NCI-H82 treated with DMSO at 0.1 percent for 48 hours (cell line): Measurements from ENCODE around the gene TENT5C.
"Not testable (repeated sequence)": the region's sequence is repeated elsewhere in the genome, so short reads cannot be mapped to it uniquely, and the experiment has no call there.

Source experiments
- DNase-seq: peaks from one replicate; lab custom pipeline; 2025; ENCODE audit not compliant: unreplicated experiment; lab: John Stamatoyannopoulos, UW

Gene TENT5C

DNA sequence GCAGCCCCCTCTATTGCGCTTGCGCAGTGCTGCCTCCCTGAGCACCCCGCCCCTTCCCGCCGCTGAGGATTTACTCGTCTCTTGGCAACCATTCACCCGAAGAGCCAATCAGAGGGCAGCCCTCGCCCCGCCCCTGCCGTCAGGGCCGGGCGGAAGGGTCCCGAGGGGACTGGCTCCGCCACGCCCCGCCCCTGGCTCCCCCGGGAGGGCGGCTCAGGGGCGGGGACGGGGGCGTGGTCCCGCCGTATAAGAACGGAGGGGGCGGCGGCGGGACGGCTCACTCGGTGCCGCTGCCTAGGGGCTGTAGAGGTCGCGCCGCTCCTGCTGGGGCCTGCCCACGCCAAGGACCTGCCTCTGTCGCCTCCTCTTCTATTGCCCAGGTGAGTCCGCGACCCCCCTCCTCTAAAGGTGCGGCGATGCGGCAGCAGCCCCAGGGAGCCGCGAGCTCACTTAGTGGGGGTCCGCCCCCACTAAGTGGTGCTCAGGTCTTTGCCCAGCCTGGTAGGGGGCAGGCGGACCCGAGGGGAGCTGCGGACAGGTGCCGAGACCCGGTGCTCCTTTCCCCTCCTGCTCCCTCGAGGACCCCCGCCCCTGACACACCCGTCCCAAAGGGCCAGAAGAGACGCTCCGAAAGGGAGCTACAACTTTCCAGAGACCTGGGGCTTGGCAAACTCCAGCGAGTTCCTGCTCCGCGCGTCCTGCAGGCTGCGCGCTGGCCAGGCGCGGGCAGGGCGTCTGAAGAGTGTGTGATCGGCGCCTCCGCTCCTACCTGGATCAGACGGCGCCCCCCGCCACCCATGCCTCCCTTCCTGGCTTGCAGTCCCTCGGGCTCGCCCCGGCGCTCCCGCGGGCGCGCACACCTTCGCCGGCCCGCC, at the start of gene TENT5C:
Gene TENT5C, plus strand, starts transcription at position 275 of the 875 bp plus-strand sequence. CDS start 16,821 bp downstream, outside the sequence.
- DNase-seq = peak; percentile 96

DNA sequence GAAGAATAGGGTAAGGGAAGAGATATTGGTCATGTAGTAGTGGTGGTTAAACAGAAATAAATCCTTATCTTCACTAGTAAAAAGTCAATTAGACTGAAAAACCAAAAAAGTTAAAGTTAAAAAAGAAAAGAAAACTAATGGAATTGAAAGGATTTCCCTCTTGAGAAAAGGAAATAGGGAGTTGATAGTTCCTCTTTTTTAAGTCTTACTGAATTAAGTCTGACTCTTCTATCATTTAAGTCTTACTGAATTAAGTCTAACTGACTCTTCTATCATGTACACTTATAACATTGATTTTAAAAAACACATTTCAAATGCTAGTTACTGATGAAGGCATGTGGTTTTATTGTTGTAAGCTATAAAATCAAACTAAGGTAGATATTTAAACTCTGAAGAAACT, 49.5 kb upstream of the TENT5C start:
- DNase-seq = no peak

DNA sequence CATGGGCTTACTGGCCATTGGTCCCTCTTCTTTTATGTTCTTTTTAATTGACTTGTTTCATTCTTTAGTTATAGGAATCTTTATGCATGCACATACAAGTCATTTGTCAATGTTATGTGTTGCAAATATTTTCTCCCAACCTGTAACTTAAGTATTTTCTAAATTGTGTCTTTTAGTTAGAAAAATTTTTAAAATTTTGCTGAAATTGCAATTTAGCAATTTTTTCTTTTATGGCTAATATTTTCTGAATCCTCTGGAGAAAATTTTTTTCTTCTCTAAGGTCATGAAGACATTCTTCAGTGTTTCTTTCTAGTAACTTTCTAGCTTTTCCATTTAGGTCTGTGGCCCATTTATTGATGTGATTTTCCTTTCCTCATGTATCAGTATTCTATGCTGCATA, 48.9 kb upstream of the TENT5C start:
- no peak for DNase-seq

DNA sequence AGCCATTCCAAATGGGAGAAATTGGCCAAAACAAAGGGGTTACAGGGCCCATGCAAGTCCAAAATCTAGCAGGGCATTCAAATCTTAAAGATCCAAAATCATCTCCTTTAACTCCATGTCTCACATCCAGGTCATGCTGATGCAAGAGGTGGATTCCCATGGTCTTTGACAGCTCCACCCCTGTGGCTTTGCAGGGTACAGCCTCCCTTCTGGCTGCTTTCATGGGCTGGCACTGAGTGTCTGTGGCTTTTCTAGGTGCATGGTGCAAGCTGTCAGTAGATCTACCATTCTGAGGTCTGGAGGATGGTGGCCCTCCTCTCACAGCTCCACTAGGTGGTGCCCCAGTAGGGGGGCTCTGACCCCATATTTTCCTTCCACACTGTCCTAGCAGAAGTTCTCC, 47.4 kb upstream of the TENT5C start:
- not testable (repeated sequence) for DNase-seq

DNA sequence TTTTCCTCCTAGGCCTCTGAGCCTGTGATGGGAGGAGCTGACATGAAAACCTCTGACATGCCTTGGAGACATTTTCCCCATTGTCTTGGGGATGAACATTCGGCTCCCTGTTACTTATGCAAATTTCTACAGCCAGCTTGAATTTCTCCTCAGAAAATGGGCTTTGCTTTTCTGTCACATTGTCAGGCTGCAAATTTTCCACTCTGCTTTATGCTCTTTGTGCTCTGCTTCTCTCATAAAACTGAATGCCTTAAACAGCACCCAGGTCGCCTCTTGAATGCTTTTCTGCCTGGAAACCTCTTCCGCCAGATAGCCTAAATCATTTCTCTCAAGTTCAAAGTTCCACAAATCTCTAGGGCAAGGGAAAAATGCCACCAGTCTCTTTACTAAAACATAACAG, 46.7 kb upstream of the TENT5C start:
- no peak for DNase-seq

DNA sequence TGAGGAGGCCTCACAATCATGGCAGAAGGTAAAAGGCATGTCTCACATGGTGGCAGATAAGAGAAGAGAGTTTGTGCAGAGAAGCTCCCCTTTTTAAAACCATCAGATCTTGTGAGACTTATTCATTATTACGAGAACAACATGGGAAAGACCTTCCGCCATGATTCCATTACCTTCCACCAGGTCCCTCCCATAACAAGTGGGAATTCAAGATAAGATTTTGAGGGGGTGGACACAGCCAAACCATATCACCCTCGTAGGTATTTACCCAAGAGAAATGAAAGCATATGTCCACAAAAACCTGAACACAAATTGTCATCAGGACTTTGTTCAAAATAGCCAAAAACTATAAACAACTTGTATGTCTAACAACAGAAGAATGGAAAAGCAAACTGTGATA, 45.9 kb upstream of the TENT5C start:
- no peak for DNase-seq

DNA sequence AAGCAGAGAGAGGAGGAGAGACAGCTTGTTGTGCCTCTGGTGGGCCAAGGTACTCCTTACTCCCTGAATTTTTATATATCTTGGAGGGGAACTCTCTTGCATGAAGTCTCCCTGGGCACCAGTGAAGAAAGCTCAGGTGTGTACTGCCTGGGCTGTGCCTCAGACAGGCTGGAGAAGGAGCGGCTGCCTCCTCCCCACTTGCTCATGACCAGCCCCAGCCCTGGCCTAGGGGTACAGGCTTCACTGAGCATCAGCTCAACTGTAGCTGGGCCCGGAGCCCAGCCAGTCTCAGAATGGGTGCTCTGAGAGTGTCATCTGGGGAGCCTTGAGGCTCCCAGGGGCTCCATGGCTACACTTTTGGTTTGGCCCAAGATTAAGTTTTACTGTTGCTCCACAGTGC, 44.8 kb upstream of the TENT5C start:
- DNase-seq = no peak

DNA sequence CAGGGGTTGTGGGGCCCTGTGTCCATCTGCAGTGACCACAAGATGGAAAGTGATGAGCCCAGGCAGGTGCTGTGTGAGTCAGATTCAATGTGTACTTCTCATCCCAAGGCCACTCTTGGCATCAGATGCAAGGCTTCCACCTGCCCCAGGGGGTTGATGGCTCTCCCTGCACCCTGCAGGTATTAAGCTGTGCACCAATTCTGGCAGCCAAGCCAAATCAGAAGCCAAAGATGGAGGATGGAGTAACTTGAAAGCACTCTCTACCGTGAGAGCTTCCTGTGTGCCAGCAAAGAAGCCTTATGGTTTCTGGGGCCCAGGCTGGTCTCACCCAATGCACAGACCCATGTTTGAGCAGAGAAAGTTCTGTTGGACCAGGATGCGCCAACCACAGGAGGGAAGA, 44.3 kb upstream of the TENT5C start:
- DNase-seq = no peak

DNA sequence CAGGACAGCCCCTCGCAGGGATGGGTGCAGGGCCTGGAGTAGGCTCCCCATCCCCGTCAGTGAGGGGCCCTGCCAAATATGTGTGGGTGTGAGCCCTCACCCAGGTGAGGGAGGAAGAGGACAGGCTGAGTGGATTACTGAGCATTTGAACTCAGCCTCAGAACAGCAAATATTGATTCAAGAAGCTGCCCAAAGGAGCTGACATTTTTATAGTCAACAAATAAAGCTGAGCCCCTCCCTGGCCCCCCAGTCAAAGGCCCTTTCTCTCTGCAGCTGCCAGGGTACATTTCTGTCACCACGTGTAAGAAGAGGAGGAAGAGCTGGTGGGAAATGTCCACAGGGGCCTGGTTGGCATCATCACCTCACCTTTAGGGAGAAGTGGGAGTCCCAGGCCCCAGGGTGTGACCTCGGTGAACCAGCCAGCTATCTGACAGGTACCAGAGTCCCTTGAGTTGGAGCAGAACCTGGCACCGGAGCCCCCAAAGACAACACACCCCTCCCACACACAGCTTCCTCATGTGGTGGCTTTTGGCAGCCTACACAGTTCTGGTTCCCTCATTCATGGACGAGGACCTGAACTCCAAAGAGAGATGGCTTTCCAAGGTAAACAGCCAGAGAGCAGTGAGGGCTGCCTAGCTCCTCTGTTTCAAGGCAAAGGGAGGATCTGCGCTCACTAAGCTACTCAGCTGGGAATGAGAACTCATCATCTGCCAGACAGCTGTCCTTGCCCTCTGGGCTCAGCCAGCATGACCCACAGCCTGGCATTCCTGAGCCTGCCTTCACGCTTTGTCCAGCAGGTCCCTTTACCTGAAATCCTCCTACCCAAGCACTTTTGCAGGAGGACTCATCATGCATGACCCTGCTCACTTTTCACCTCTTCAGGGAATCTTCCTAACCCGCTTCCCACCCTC, 43.0 kb upstream of the TENT5C start:
- DNase-seq = no peak

DNA sequence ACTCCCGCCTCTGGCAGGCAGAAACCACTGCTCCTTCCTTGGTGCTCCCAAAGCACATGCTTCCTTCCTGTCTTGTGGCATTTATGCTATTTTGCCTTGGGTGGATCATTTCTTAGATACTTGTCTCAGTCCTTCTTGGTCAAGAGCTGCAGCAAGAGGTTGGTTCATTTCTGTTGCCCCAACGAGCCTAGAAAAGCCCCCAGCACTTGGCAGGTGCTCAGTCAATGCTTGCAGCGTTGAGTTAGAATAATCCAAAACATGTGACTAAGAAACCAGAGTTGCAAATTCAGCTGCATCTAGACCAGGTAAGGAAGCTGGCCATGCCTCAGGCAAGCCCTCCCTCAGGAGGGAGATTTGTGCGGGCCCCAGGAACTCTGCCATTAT, 42.4 kb upstream of the TENT5C start:
- no peak for DNase-seq

DNA sequence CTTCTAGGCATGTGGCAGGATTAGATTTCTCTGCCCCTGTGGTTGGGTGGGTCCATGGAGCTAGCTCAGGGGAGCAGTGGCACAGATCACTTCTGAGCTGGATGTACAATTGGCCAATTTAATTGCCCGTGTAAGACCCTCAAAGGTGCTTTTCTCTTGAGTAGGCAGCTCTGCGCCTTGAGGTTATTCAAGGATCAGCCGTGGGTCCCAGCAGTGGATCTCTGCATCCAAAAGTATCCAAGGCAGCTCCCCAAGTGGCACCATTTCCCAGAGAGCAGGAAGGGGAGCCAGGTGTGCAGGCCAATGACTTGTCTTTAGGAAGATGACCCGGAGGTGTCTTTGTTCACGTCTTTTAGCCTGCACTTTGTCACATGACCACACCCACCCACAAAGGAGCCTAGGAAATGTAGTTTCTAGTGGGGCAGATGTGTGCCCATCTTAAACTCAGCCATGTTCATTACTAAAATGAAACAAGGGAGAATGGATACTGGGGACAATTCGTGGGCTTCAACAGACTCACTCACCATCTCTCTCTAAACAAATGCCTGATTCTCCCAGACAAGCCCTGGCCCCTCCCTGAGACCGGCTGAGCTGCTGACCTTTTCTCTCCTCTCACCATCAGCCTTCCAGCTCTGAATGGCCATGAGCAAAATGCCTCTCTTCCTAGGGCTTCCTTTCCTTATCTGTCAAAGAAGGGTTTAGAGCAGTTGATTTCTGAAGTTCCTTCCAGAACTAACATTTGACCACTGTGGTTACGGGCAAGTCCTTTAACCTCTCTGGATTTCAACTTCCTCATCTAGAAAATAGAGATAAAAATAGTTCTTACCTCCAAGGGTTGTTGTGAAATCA, 41.4 kb upstream of the TENT5C start:
- DNase-seq = no peak

DNA sequence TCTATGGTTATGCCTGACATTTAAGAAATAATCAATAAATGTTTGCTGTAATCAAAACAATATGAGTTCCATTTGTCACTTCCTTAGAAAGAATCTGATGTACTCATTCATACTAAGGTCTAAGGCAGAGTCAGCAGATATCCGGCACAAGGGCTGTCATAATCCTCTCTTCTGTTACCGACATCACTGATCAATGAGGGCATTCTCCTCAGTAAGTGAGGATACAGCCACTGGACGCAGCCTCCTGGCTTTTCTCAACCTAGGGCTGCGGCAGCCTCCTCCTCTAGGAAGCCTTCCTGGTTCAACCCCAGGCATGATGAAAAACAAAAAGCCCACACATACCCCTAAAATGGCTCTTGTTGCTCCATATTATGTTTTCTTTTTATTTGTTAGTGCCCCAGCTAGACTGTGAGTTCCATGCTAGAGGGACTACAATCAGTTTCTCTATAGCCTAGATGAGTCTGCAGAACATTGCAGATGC, 40.7 kb upstream of the TENT5C start:
- no peak for DNase-seq

DNA sequence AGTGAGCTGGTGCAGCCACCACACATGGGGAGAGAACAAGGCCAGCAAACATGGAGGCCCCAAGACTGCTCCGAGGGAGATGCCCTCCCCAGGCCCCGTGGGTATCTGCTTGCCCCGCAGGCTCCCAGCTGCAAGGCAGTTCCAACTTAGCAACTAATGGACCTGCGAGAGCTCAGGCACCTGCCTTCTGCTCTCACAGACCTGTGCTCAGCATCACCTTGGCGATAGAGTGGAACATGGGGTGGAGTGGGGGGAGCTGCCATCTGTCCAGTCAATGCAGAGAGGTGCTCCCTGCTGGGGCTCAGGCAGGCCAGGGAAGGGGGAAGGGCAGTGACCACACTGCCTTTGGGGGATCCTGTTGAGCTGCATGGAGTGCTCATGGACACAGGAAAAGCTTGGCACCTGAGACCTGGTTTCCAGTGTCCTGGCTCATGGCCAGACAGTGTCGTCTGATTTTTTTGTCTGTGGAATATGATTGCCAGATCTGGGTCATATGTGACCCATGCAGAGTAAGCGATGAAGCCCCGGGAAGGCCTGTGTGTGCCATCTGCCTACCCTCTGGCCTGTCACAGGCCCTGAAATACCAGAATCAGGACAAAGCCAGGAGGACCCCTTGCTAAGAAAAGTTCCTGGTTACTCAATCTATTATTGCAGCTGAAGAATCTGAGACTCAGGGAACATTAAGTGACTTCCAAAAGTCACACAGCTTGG, 39.9 kb upstream of the TENT5C start:
- DNase-seq = no peak

DNA sequence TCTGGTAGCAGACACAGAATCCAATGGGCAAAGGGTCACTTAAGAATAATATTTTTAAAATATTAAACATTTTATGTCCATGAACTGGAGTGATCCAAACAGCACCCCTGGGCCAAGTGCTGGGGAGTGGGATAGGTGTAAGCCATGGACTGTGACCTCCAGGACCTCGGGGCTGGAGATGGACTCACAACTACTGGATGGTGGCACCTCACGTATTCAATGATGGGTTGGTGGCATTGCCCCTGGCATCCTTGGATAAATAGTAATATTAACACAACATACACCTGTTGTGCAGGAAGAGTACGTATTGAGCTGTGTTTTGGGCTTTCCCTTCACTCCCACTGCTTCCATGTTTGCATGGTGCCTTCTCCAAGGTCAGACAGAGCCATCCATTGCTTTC, 39.3 kb upstream of the TENT5C start:
- no peak for DNase-seq

DNA sequence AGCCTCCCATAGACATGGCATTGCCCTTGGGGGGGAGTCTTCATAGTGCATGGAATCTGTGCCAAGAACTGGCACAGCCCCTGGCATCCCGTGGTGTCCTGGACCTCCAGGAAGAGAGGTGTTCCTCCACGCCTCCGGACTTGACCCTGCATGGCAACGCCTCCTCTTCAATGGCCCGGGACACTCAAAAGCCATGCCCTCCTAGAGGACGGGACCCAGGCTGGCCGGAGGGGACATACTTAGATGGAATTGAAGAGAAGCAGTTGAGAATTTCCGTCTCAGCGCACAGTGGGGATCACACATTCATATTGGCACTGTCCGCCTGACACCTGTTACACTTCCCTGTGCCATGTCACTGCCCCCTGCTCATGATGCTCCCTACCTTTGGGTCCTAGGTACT, 38.4 kb upstream of the TENT5C start:
- no peak for DNase-seq

DNA sequence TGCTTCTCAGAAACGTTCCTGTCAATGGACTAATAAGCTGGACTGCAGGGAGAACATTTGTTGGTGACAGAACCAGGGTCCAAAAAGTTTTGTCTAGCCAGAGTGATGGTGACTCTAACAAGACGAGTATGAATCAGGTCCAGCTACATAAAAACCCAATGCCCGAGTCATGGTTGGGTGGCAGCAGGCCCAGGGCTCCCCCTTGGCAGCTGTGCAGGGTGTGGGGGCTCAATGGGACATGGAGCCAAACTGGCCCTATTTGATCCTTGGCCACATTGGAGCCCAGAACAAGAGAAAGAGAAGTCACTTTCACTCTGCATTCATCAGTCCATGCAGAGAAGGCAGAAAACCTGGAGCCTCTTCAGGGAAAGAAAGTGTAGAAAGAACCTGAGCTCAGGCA, 37.9 kb upstream of the TENT5C start:
- DNase-seq = no peak

DNA sequence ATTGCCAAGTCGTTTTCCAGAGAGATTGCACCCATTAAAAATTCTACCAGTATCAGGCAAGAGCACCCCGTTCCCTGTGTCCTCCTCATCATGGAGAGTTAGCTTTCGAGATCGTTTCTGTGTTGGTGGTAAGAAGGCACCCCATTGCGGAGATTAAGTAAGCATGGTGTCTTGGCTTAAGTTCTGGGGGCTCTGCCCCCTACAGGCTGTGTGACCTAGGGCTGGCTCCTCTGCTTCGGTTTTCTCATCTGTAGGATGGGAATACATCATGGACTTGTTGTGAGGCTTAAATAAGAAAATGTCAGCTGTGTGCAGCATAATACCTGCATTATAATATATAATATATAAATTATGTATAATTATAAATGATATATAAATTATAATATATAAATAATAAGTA, 36.8 kb upstream of the TENT5C start:
- DNase-seq = no peak

DNA sequence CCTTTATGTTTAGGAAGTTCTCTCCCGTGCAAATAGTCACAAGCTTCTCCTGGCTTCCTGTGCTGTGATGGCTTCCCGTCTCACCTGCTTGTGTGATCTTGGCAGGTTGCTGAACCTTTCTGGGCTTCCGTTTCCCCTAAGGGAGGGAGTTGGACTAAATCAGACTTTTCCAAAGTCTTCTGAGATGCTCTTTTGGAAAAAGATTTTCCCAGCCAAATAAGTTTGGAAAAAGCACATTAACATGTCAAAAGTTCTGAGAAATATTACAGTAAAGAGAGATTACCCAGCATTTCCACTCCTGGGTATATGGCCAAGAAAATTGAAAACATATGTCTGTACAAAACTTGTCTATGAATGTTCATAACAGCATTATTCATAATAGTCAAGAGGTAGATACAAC, 36.0 kb upstream of the TENT5C start:
- DNase-seq = no peak

DNA sequence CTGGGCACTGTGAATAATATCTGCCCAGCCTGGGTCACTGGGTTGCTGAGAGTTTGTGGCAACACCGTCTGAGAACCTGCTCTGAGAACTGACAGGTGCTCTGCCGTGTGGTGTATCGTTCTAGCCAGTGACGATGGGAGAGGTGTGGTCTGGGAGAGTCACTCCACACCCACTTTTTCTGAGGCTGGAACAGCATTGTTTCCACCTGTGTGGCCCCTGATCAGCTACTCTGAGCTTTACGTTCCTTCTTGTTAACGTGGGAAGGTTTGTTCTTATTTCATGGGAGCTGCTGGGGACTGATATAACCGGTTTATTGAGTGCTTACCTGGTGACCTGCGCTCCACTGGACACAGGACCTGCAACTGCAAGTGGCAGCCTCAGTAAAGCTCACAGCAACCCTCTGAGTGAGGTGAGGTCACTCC, 34.8 kb upstream of the TENT5C start:
- no peak for DNase-seq

DNA sequence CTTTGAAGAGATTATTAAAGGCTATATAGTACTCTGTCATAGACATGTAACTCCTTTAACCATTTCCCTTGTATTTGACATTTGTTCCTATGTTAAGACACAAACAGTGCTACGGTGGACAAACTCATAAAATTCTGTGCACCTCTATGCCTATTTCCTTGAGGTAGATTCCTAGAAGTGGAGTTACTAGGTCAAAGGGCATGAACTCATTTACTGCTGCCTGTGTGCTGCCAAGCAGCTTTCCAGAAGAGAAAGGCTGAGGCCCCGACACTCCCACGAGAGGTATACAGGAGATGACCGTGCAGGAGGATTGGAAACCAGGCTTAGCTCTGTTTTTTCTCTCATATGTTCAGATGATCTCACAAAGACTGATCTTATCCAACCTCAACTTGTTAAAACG, 34.4 kb upstream of the TENT5C start:
- DNase-seq = no peak
